ENCODE results near the gene LIG3.

Gene LIG3

GRCh38 chr17:35002876-35003551 lies 22.7 kb downstream of the LIG3 start:
- no peaks in the 10 kb centered on the region for H3K9me3 ChIP-seq (replicated peaks; ENCODE audit: low read length)
- no peaks in the 10 kb centered on the region for H3K27me3 ChIP-seq (ENCODE audit: control insufficient read depth, insufficient read depth, low read length)
- H3K4me1 ChIP-seq (ENCODE audit: control insufficient read depth, insufficient read depth, low read length): peaks cover 6% of the 10 kb centered on the region
- H3K4me2 ChIP-seq (ENCODE audit: low read length): no peak overlapping the region
- H3K36me3 ChIP-seq (ENCODE audit: insufficient read depth, low read length): peaks cover 46% of the 10 kb centered on the region
- no peak overlapping the region for H3K9ac ChIP-seq (ENCODE audit: low read depth, low read length)
- no peak overlapping the region for H3K4me3 ChIP-seq (ENCODE audit: low read length)

- Histone ChIP-seq H3K9ac (ENCODE audit: low read depth, low read length) (no peak overlapping the region), H3K36me3 (ENCODE audit: insufficient read depth, low read length) (peaks cover 47% of the 10 kb centered on the region), H3K27me3 (ENCODE audit: control insufficient read depth, insufficient read depth, low read length) (no peaks in the 10 kb centered on the region), H3K4me2 (ENCODE audit: low read length) (no peak overlapping the region), H3K4me3 (ENCODE audit: low read length) (no peak overlapping the region), H3K9me3 (replicated peaks; ENCODE audit: low read length) (no peaks in the 10 kb centered on the region), H3K4me1 (ENCODE audit: control insufficient read depth, insufficient read depth, low read length) (peaks cover 6% of the 10 kb centered on the region)
Observed at GRCh38 chr17:35003778-35004177, 23.5 kb downstream of the LIG3 start.

- no peaks in the 10 kb centered on the region for H3K9me3 ChIP-seq (replicated peaks; ENCODE audit: low read length)
- peaks cover 3% of the 10 kb centered on the region for H3K4me1 ChIP-seq (ENCODE audit: control insufficient read depth, insufficient read depth, low read length)
- peaks cover 46% of the 10 kb centered on the region for H3K36me3 ChIP-seq (ENCODE audit: insufficient read depth, low read length)
- no peaks in the 10 kb centered on the region for H3K27me3 ChIP-seq (ENCODE audit: control insufficient read depth, insufficient read depth, low read length)
- no peak overlapping the region for H3K4me2 ChIP-seq (ENCODE audit: low read length)
- H3K9ac ChIP-seq (ENCODE audit: low read depth, low read length): no peak overlapping the region
- no peak overlapping the region for H3K4me3 ChIP-seq (ENCODE audit: low read length)
Observed at GRCh38 chr17:35006345-35006744, 26.0 kb downstream of the LIG3 start.

- peaks cover 45% of the 10 kb centered on the region for H3K36me3 ChIP-seq (ENCODE audit: insufficient read depth, low read length)
- H3K4me1 ChIP-seq (ENCODE audit: control insufficient read depth, insufficient read depth, low read length): no peaks in the 10 kb centered on the region
- no peaks in the 10 kb centered on the region for H3K9me3 ChIP-seq (replicated peaks; ENCODE audit: low read length)
- no peak overlapping the region for H3K9ac ChIP-seq (ENCODE audit: low read depth, low read length)
- no peaks in the 10 kb centered on the region for H3K27me3 ChIP-seq (ENCODE audit: control insufficient read depth, insufficient read depth, low read length)
- H3K4me2 ChIP-seq (ENCODE audit: low read length): no peak overlapping the region
- no peak overlapping the region for H3K4me3 ChIP-seq (ENCODE audit: low read length)
Observed at GRCh38 chr17:35006961-35007360, 26.6 kb downstream of the LIG3 start.

- no peaks in the 10 kb centered on the region for H3K9me3 ChIP-seq (replicated peaks; ENCODE audit: low read length)
- H3K27me3 ChIP-seq (ENCODE audit: control insufficient read depth, insufficient read depth, low read length): no peaks in the 10 kb centered on the region
- no peak overlapping the region for H3K4me2 ChIP-seq (ENCODE audit: low read length)
- no peak overlapping the region for H3K4me3 ChIP-seq (ENCODE audit: low read length)
- H3K9ac ChIP-seq (ENCODE audit: low read depth, low read length): no peak overlapping the region
- H3K4me1 ChIP-seq (ENCODE audit: control insufficient read depth, insufficient read depth, low read length): no peaks in the 10 kb centered on the region
- H3K36me3 ChIP-seq (ENCODE audit: insufficient read depth, low read length): peaks cover 53% of the 10 kb centered on the region
Observed at GRCh38 chr17:35010093-35010492, 29.8 kb downstream of the LIG3 start.

GRCh38 chr17:35011671-35012216 lies 31.4 kb downstream of the LIG3 start:
- no peak overlapping the region for H3K4me3 ChIP-seq (ENCODE audit: low read length)
- peaks cover 63% of the 10 kb centered on the region for H3K36me3 ChIP-seq (ENCODE audit: insufficient read depth, low read length)
- H3K4me2 ChIP-seq (ENCODE audit: low read length): no peak overlapping the region
- no peaks in the 10 kb centered on the region for H3K9me3 ChIP-seq (replicated peaks; ENCODE audit: low read length)
- no peak overlapping the region for H3K9ac ChIP-seq (ENCODE audit: low read depth, low read length)
- no peaks in the 10 kb centered on the region for H3K27me3 ChIP-seq (ENCODE audit: control insufficient read depth, insufficient read depth, low read length)
- H3K4me1 ChIP-seq (ENCODE audit: control insufficient read depth, insufficient read depth, low read length): no peaks in the 10 kb centered on the region

- Histone ChIP-seq H3K36me3 (ENCODE audit: insufficient read depth, low read length) (peaks cover 72% of the 10 kb centered on the region), H3K4me1 (ENCODE audit: control insufficient read depth, insufficient read depth, low read length) (peaks cover 4% of the 10 kb centered on the region), H3K27me3 (ENCODE audit: control insufficient read depth, insufficient read depth, low read length) (no peaks in the 10 kb centered on the region), H3K4me3 (ENCODE audit: low read length) (no peak overlapping the region), H3K9ac (ENCODE audit: low read depth, low read length) (no peak overlapping the region), H3K4me2 (ENCODE audit: low read length) (no peak overlapping the region), H3K9me3 (replicated peaks; ENCODE audit: low read length) (no peaks in the 10 kb centered on the region)
Observed at GRCh38 chr17:35016369-35016768, 36.1 kb downstream of the LIG3 start.

- no peak overlapping the region for H3K4me3 ChIP-seq (ENCODE audit: low read length)
- H3K9ac ChIP-seq (ENCODE audit: low read depth, low read length): no peak overlapping the region
- H3K4me1 ChIP-seq (ENCODE audit: control insufficient read depth, insufficient read depth, low read length): peaks cover 10% of the 10 kb centered on the region
- peaks cover 75% of the 10 kb centered on the region for H3K36me3 ChIP-seq (ENCODE audit: insufficient read depth, low read length)
- no peaks in the 10 kb centered on the region for H3K27me3 ChIP-seq (ENCODE audit: control insufficient read depth, insufficient read depth, low read length)
- H3K4me2 ChIP-seq (ENCODE audit: low read length): no peak overlapping the region
- no peaks in the 10 kb centered on the region for H3K9me3 ChIP-seq (replicated peaks; ENCODE audit: low read length)
Observed at GRCh38 chr17:35017021-35017420, 36.7 kb downstream of the LIG3 start.

GRCh38 chr17:35018814-35019213 lies 38.5 kb downstream of the LIG3 start:
- peaks cover 28% of the 10 kb centered on the region for H3K4me1 ChIP-seq (ENCODE audit: control insufficient read depth, insufficient read depth, low read length)
- no peak overlapping the region for H3K9ac ChIP-seq (ENCODE audit: low read depth, low read length)
- H3K4me2 ChIP-seq (ENCODE audit: low read length): no peak overlapping the region
- peaks cover 64% of the 10 kb centered on the region for H3K36me3 ChIP-seq (ENCODE audit: insufficient read depth, low read length)
- no peaks in the 10 kb centered on the region for H3K27me3 ChIP-seq (ENCODE audit: control insufficient read depth, insufficient read depth, low read length)
- H3K9me3 ChIP-seq (replicated peaks; ENCODE audit: low read length): no peaks in the 10 kb centered on the region
- no peak overlapping the region for H3K4me3 ChIP-seq (ENCODE audit: low read length)

- peaks cover 57% of the 10 kb centered on the region for H3K36me3 ChIP-seq (ENCODE audit: insufficient read depth, low read length)
- no peak overlapping the region for H3K4me2 ChIP-seq (ENCODE audit: low read length)
- H3K4me1 ChIP-seq (ENCODE audit: control insufficient read depth, insufficient read depth, low read length): peaks cover 30% of the 10 kb centered on the region
- H3K27me3 ChIP-seq (ENCODE audit: control insufficient read depth, insufficient read depth, low read length): no peaks in the 10 kb centered on the region
- no peaks in the 10 kb centered on the region for H3K9me3 ChIP-seq (replicated peaks; ENCODE audit: low read length)
- no peak overlapping the region for H3K4me3 ChIP-seq (ENCODE audit: low read length)
- H3K9ac ChIP-seq (ENCODE audit: low read depth, low read length): no peak overlapping the region
Observed at GRCh38 chr17:35019386-35020179, 39.3 kb downstream of the LIG3 start.

- H3K4me3 ChIP-seq (ENCODE audit: low read length): peak overlapping the region; percentile 26
- peaks cover 30% of the 10 kb centered on the region for H3K4me1 ChIP-seq (ENCODE audit: control insufficient read depth, insufficient read depth, low read length)
- H3K27me3 ChIP-seq (ENCODE audit: control insufficient read depth, insufficient read depth, low read length): no peaks in the 10 kb centered on the region
- no peaks in the 10 kb centered on the region for H3K9me3 ChIP-seq (replicated peaks; ENCODE audit: low read length)
- peaks cover 49% of the 10 kb centered on the region for H3K36me3 ChIP-seq (ENCODE audit: insufficient read depth, low read length)
- peak overlapping the region; percentile 77 for H3K9ac ChIP-seq (ENCODE audit: low read depth, low read length)
- H3K4me2 ChIP-seq (ENCODE audit: low read length): peak overlapping the region; percentile 64
Observed at GRCh38 chr17:35021520-35022380, 41.4 kb downstream of the LIG3 start.
